Endothelial cell of umbilical vein (primary cell): Measurements from ENCODE around the gene RMDN2. TPM values are rescaled to one million over a fixed set of nuclear protein-coding genes. Genes with fewer than 3 reads are reported as not detected.

ENCODE experiments used
- Bru-seq: library from RNA; stranded (reverse); fragments of 400-500 nt; gene quantifications from one replicate; lab custom pipeline; 2021; lab: Mats Ljungman, UMichigan
- BruChase-seq, 2 experiments: library from RNA; stranded (reverse); fragments of 400-500 nt; gene quantifications; one replicate each; lab custom pipeline; 2021; lab: Mats Ljungman, UMichigan
- BruUV-seq: library from RNA; stranded (reverse); fragments of 400-500 nt; replicated peaks from 2 replicates; lab custom pipeline; 2021; lab: Mats Ljungman, UMichigan
- CTCF ChIA-PET: fragments of 300-600, 350-600 bp; sonication (Branson Sonifier 250); formaldehyde crosslinking; loops from one replicate; lab custom pipeline; 2021; ENCODE audit warnings: antibody characterized with exemption, inconsistent platforms; lab: Charles Lee
- POLR2A ChIA-PET: fragments of 300-600, 350-600 bp; sonication (Branson Sonifier 250); formaldehyde crosslinking; loops from one replicate; lab custom pipeline; 2021; ENCODE audit warnings: antibody characterized with exemption, inconsistent platforms; lab: Charles Lee
- DNase-seq: peaks from one replicate; pipeline ENCODE4 v3.0.0-alpha.2; 2011; ENCODE audit warnings: low read depth, low spot score
- FAIRE-seq: peaks from 2 replicates; lab custom pipeline; 2011; peaks lifted over from hg19 to GRCh38; lab: Jason Lieb, UNC
- H2AFZ ChIP-seq: 2 replicates; pipeline ENCODE4 v1.6.0; 2012; ENCODE audit warnings: low read depth, low read length, control low read depth, inconsistent platforms
- H3K27ac ChIP-seq: 2 replicates; pipeline ENCODE4 v1.5.1; 2011; ENCODE audit warnings: low read depth, mild to moderate bottlenecking, control low read depth, low read length, moderate library complexity; ENCODE audit not compliant: insufficient read depth
- H3K27me3 ChIP-seq, 2 experiments: 2 replicates each; pipeline versions ENCODE4 v1.6.0 to v1.6.1; 2011; ENCODE audit warnings: low read length in 2 of 2, mixed read lengths in 1 of 2; ENCODE audit not compliant: control insufficient read depth in 2 of 2, insufficient read depth in 2 of 2
- H3K36me3 ChIP-seq, 2 experiments: 2 replicates in 1 of 2; 3 replicates in 1 of 2; pipeline ENCODE4 v1.5.1; 2011; ENCODE audit warnings: low read length in 2 of 2, mild to moderate bottlenecking in 1 of 2, moderate library complexity in 1 of 2; ENCODE audit not compliant: control insufficient read depth in 2 of 2, insufficient read depth in 2 of 2; ENCODE audit errors: extremely low read depth in 1 of 2
- H3K4me1 ChIP-seq: 3 replicates; pipeline ENCODE4 v1.5.1; 2011; ENCODE audit warnings: mild to moderate bottlenecking, low read length; ENCODE audit not compliant: control insufficient read depth, insufficient read depth; ENCODE audit errors: extremely low read depth
- H3K4me2 ChIP-seq: 2 replicates; pipeline ENCODE4 v1.6.1; 2011; ENCODE audit warnings: low read length, control low read depth, mixed read lengths; ENCODE audit not compliant: insufficient read depth
- H3K4me3 ChIP-seq, 3 experiments: fragments of 200-600 bp in 1 of 3; sonication (generic), shearing (Covaris generic) in 1 of 3; replicated peaks in 1 of 3; 2 replicates each; pipeline ENCODE4 v1.5.1; 2011 to 2016; ENCODE audit warnings: control low read depth in 3 of 3, low read length in 3 of 3, mild to moderate bottlenecking in 2 of 3, inconsistent platforms in 1 of 3, low read depth in 1 of 3, moderate library complexity in 1 of 3; ENCODE audit not compliant: insufficient read depth in 1 of 3
- H3K79me2 ChIP-seq: 2 replicates; pipeline ENCODE4 v1.6.0; 2012; ENCODE audit warnings: low read length, inconsistent platforms; ENCODE audit not compliant: control insufficient read depth, insufficient read depth
- H3K9ac ChIP-seq: replicated peaks from 2 replicates; pipeline ENCODE3; 2011; ENCODE audit warnings: low read length, control low read depth; ENCODE audit not compliant: insufficient read depth; ENCODE audit errors: extremely low read depth
- H3K9me1 ChIP-seq: replicated peaks from 3 replicates; pipeline ENCODE4 v1.6.0; 2011; ENCODE audit warnings: mild to moderate bottlenecking, low read length; ENCODE audit not compliant: control insufficient read depth, insufficient read depth; ENCODE audit errors: extremely low read depth
- H3K9me3 ChIP-seq: replicated peaks from 2 replicates; pipeline ENCODE4 v1.5.1; 2012; ENCODE audit warnings: low read length, inconsistent platforms; ENCODE audit not compliant: control insufficient read depth, insufficient read depth
- H4K20me1 ChIP-seq: replicated peaks from 2 replicates; pipeline ENCODE3; 2011; ENCODE audit warnings: mild to moderate bottlenecking, low read length; ENCODE audit not compliant: control insufficient read depth, insufficient read depth; ENCODE audit errors: extremely low read depth
- CTCF ChIP-seq, 2 donors: IDR thresholded peaks; 1 replicate in 1 of 2; 2 replicates in 1 of 2; pipeline ENCODE4 v1.5.1; 2011; ENCODE audit warnings: low read length in 2 of 2, mild to moderate bottlenecking in 2 of 2, moderate library complexity in 2 of 2, control low read depth in 1 of 2, inconsistent platforms in 1 of 2, low read depth in 1 of 2; ENCODE audit not compliant: insufficient read depth in 1 of 2; ENCODE audit errors: extremely low read depth in 1 of 2
- JUN ChIP-seq: IDR thresholded peaks from 2 replicates; pipeline ENCODE4 v1.6.1; 2011; ENCODE audit warnings: borderline replicate concordance, low read depth; ENCODE audit not compliant: insufficient read length, insufficient read depth
- POLR2A ChIP-seq: IDR thresholded peaks from 2 replicates; pipeline ENCODE4 v1.6.1; 2012; ENCODE audit warnings: low read depth, mild to moderate bottlenecking, control low read depth, low read length
- POLR2AphosphoS5 ChIP-seq: IDR thresholded peaks from 2 replicates; pipeline ENCODE4 v1.6.1; 2012; ENCODE audit warnings: low read depth, mild to moderate bottlenecking, control low read depth, low read length, moderate library complexity; ENCODE audit not compliant: insufficient read depth
- dilution Hi-C: fragments of 300-500 bp; cut with MboI; formaldehyde crosslinking; loops from one replicate; pipeline ENCODE4 v1.15.0; 2019; ENCODE audit warnings: low sequenced_read_pairs; ENCODE audit not compliant: extremely low pct_ligation_motif_present
- intact Hi-C: fragments of 100-400 bp; cut with micrococcal nuclease; formaldehyde crosslinking; loops from one replicate; pipeline ENCODE4 v1.10.0; 2022
- long read RNA-seq: library from polyadenylated mRNA; stranded (forward); transcript quantifications from one replicate; pipeline ENCODE4 v2.0.0, GENCODE V29; 2021
- polyA minus RNA-seq, 3 experiments: library from RNA; depleted of rRNA, polyadenylated mRNA; stranded (reverse); fragments of >200 nt; gene quantifications; 1 replicate in 1 of 3; 2 replicates in 2 of 3; pipeline ENCODE4 v1.2.3, GENCODE V29; 2011
- polyA plus RNA-seq, 4 experiments: library from polyadenylated mRNA; depleted of rRNA in 3 of 4; stranded (reverse) in 3 of 4; unstranded in 1 of 4; fragments of >200 nt; gene quantifications; 2 replicates each; pipeline versions ENCODE4 v1.2.1 to v1.2.3, GENCODE V29; 2011 to 2012; ENCODE audit warnings: missing spikeins in 1 of 4
- total RNA-seq: library from RNA; stranded (reverse); gene quantifications from 2 replicates; pipeline ENCODE4 v1.2.3, GENCODE V29; 2021

RMDN2 gene
- total RNA-seq (1.8 and 2.8 TPM in 2 replicates), polyA plus RNA-seq (0.49 and 0.97 TPM in 2 replicates), polyA minus RNA-seq (1.7 and 2.0 TPM in 2 replicates), Bru-seq, nascent RNA (percentile 40 among the genes with signal in this experiment), BruChase-seq, experiment 1, labeled RNA remaining after a 6-hour chase (percentile 27 among the genes with signal in this experiment), BruChase-seq, experiment 2, labeled RNA remaining after a 2-hour chase (percentile 33 among the genes with signal in this experiment)
- 1.3 TPM in 2 replicates for polyA plus RNA-seq (2011; cell fraction: cytosol; rRNA removed)
- 2.8 and 3.1 TPM in 2 replicates for polyA plus RNA-seq (2011; cell fraction: nucleus; rRNA removed)
- polyA plus RNA-seq (2012), result 1.4 and 3.3 TPM in 2 replicates
- not detected for polyA minus RNA-seq (2011; cell fraction: cytosol; rRNA and poly(A)+ RNA removed)
- 3.4 and 4.5 TPM in 2 replicates for polyA minus RNA-seq (2011; cell fraction: nucleus; rRNA and poly(A)+ RNA removed)
- long read RNA-seq, partial matches to known transcripts, result 0 of 3 reads
- long read RNA-seq, other reads (novel, unspliced or antisense), result 1 of 3 reads

GRCh38 chr2:37925063-37925897, at the start of gene RMDN2:
RMDN2 (plus strand) TSS chr2:37925287; CDS start chr2:37929278, 3,991 bp downstream.
- ChIA-PET POLR2A (no interaction called here), CTCF (interaction anchor here (0.7 to 1.2 kb wide), 4 partner anchors 48 to 530 kb away, joined by 3 to 7 read pairs (median 4); no protein-coding TSS in a partner anchor)
- intact Hi-C loops (loop anchor here (2.0 kb wide), 1 partner anchor 452 kb away; the partner anchor contains the start of gene ATL2), dilution Hi-C loops (no loop called here)
- H3K9me1 ChIP-seq, result no peaks in the 10 kb centered on the region
- no peak for TF ChIP-seq JUN
- peak in 1 of 2 donors; percentile 13 for TF ChIP-seq CTCF (IDR thresholded peaks at IDR 0.05; ENCODE audit: extremely low read depth in 1 of 2, insufficient read depth in 1 of 2, low read depth in 1 of 2, low read length in 2 of 2)
- peak; percentile 92 for TF ChIP-seq POLR2AphosphoS5
- TF ChIP-seq POLR2A, result peak; percentile 95
- H3K9ac ChIP-seq, result peak within 1 kb of the TSS; percentile 61
- DNase-seq (peak; percentile 89), FAIRE-seq (peak; percentile 94)
- no peaks in the 10 kb centered on the region for H3K36me3 ChIP-seq
- BruUV-seq, result TSS peak; percentile 87
- peaks cover 4% of the 10 kb centered on the region for H3K4me1 ChIP-seq
- H3K27me3 ChIP-seq, result peaks cover 7 to 11% of the 10 kb centered on the region in 2 experiments
- no peaks in the 10 kb centered on the region for H4K20me1 ChIP-seq
- peak within 1 kb of the TSS; percentile 48 for H3K27ac ChIP-seq
- H3K4me2 ChIP-seq, result peak within 1 kb of the TSS; percentile 86
- peak within 1 kb of the TSS; percentile 98 for H2AFZ ChIP-seq
- H3K9me3 ChIP-seq, result no peaks in the 10 kb centered on the region
- no peaks in the 10 kb centered on the region for H3K79me2 ChIP-seq
- peak within 1 kb of the TSS; percentile 53 to 94 (median 70) for H3K4me3 ChIP-seq
